GM18870 (cell line): ENCODE measurements around the gene ABHD12B.

Source experiments
- ATAC-seq: cut with Tn5 transposase; IDR thresholded peaks from one replicate; pipeline ENCODE4 v1.9.1; 2021; ENCODE audit warnings: moderate library complexity; ENCODE audit not compliant: unreplicated experiment

The ABHD12B gene

GRCh38 chr14:50837850-50838470 lies 33.9 kb upstream of the ABHD12B start:
- no peak for ATAC-seq

DNA sequence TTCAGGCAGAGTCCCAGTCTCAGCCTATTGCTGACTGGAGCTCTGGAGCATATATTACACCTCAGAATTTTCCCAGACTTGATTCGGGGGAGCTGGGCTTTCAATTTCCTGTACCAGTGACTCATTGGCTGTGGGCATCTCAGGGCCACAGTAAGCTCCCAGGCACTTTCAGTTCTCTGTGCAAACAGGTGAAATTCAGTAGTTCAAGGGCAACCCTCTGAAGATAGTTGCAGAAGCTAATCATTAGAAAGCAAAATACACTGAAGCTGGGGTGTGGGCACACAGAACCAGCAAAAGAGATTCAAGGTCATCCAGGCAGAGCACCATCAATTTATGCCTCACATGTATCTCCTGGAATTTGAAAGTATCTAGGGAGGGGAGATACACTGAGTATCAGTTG lies 32.8 kb upstream of the ABHD12B start:
- ATAC-seq, result peak; percentile 59

- ATAC-seq, result no peak
Measured at GRCh38 chr14:50839691-50840090, 32.2 kb upstream of the ABHD12B start.

DNA sequence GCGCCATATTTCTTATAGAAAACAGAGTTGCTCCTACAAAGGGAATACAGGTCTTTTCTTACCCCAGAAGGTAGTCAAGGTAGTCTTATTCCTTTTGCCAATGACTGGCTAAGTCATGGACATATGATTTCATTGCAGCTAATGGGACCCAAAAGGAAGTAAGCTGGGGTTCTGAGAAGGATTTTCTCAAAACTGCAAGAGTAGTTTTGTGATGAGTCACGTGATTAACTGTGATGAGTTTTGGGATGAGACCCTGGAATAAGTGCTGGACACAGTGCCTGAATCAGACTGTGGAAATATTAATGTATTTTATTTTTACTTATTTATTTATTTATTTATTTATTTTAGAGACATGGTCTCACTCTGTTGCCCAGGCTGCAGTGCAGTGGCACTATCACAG lies 27.5 kb upstream of the ABHD12B start:
- ATAC-seq, result no peak

GRCh38 chr14:50845166-50845565 lies 26.7 kb upstream of the ABHD12B start:
- no peak for ATAC-seq

DNA sequence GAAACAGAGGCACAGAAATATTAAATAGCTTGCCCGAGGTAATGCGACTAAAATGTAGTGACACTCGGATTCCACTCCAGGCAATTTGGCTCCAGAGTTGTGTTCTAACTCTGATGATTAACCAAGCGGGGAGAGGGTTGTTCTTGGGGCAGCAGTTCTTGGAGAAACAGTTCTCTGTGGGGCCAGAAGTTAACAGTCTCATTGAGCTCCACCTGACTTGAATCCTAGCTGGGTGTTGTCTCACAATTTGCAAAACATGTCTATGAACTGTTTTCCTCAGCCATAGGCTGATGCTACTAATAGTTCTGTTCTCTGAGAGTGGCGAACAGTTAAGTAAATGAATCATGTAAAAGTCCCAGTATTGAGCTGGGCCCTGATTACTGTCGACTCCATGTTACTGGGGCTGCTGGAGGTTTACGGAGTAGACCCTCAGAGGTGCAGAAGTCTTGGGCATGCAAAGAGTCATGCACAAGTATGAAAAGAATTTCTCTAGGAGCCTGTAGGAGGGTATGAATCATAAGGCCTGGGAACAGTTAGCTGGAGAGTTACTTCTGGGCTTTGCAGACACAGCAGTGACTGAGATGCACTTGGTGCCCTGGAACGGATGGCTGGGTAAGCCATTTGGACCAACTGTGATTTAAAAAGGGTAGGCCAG lies 25.5 kb upstream of the ABHD12B start:
- ATAC-seq, result no peak

GRCh38 chr14:50853891-50854290 lies 18.0 kb upstream of the ABHD12B start:
- ATAC-seq, result no peak

DNA sequence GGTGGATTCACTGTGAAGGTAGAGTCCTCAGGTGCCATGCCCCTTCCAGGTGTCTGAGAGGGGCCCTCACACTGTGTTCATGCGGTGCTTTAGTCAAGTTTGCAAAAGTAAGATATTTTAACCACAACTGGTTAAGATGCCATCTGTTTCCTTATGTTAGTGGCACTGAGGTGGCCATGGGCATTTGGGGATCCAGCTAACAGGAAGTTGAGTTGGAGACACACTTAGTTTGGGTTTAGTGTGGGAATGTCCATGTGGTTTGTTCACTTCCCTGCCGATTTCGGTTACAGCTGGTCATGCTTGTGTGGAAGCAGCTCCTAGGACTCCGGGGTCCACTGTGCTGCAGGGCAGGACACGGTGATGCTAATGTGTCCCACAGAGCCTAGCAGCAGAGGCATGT lies 17.3 kb upstream of the ABHD12B start:
- no peak for ATAC-seq

DNA sequence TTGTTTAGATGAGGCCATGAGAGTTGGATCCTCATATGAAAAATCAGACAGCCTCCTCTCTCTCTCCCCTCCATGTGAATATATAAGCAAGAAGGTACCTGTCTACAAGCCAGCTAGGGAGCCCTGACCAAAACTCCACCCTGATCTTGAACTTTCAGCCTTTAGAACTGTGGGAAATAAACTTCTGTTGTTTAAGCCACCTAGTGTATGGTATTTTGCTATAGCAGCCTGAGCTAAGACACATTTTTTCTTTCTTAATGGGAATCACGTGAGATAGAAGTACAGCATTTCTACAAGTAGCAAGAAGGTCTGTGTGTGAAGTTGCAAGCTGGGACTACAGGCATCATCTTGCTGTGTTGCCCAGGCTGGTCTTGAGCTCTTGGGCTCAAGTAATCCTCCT lies 16.3 kb upstream of the ABHD12B start:
- ATAC-seq, result no peak

DNA sequence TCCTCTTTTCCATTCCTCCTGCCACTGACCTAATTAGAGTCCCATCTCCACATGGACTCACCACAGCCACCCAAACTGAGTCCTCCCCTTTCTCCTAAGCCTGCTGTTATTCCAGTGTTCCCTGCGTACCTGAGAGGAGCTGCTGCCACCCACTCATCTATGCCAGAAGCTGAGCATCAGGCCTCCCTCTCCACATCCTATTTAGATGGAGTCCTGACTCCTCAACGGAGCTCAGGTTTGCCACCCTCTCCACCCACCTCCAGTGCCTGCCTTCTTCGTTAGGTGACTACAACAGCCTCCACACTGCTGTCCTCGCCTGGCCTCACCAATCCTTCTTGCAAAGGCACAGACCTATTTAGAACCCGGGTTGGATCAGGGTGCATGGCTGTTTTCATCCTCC lies 15.2 kb upstream of the ABHD12B start:
- ATAC-seq, result no peak

DNA sequence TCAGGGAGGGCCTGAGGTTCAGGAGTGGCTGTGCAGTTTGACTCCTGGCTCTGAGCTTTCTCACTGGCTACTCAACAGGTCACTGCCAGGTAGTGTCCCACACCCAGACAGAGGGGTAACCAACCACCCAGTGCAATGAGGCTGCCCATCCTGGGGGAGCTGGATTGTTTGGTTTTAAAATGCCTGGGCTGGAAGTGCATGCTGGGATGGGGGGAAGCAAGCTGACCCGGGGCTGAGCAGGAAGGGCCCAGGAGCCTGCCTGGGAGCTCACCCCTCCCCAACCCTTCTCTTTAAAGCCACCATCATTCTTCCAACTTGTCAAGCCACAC lies 12.6 kb upstream of the ABHD12B start:
- ATAC-seq, result no peak

DNA sequence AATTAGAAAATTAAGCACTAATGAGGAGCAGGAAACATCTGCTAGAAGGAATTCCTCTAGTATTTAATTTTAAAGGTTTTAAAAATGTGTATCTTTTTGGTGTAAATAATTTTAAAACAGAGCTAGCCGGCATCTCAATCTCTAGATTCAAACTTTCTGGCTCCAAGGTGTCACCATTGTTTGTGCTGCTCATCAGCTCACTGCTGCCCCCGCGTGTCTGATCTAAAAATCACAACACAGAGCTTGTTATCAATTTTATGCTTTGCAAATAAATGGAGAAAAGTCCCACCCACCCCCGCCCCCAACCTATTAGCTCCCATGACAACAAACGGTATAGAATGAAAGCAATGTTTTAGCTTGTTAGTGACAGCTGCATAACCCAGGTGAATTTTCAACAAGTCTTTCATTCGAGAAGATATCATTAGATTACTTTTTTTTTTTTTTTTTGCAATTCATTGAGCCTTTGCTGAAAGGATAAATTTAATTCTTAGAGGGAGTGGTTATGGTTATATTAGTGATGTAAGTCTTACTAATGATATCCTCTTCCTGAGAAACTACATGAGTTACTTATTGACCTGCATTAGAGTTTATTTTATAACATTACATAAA lies 11.3 kb upstream of the ABHD12B start:
- no peak for ATAC-seq

- ATAC-seq, result no peak
Measured at GRCh38 chr14:50862036-50862570, 9.8 kb upstream of the ABHD12B start.

- ATAC-seq, result no peak
Measured at GRCh38 chr14:50864237-50864636, 7.6 kb upstream of the ABHD12B start.

DNA sequence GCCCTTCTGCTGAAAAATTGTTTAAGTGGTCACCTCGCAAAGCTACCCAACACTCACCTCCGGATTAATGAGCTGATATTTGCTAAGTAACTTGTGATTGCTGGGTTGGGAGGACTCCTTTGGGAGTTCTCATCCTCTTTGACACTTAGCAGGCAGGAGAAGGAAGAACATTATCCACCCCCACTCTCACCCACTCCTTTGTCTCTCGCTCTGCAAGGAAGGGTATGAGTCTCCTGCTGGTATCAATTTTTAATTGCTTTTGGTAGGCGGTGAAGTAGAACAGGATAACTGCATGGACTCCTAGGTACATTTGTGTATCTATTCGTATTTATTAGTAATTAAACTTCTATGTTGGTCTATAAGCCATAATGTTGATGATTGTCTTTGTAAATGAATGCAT lies 6.9 kb upstream of the ABHD12B start:
- no peak for ATAC-seq

GRCh38 chr14:50865391-50866076 lies 6.3 kb upstream of the ABHD12B start:
- no peak for ATAC-seq

- no peak for ATAC-seq
Measured at GRCh38 chr14:50871228-50871627, 625 bp upstream of the ABHD12B start.

DNA sequence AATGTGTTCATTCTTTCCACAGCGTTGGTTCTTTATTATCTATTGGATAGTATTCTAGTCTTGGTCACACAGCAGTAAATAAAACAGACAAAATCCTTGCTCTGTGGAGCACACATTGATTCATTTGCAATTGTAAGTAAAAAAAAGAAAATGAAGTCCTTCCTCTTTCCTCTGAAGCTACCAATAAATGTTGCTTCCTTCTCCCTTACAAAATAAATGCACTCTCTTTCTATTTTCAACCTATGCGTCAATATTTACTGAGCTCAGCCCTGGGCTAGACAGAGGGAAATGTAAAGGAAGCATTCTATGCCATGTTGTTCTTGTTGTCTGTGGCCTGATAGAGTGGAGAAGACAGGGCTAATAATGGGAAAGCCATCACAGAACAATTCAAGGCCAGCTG lies 2.9 kb downstream of the ABHD12B start:
- no peak for ATAC-seq

DNA sequence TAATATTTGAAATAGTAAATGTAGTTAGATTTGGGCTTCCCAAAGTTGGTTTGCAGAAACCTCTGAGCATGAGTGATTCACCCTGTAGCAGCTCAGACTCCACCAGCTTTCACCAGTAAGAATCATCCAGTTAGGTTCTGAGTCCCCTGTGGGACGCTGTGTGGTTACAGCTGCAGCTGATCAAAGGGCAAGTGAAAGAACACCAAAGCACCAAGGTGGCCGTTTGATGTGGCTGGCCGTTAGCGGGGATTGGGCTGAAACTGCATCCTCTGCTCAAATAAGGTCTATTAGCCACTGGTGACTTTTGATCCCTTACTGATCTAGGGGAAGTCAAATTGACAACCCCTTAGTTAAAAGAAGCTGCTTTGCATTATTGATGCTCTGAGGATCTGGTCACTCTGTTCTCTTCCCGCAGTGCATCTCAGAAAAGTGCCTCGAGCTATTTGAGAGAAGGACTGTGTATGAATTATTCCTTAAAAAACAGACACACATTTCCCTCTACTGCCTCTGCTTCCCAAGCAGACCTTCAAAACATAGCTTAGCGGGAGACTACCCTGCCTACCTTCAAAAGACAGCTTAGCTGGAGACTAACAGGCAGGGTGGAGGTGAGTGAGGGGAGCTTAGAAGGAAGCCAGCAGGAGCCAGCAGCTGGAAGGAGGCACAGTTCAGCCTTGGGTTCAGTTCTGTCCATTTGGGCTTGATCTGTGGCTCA lies 3.7 kb downstream of the ABHD12B start:
- peak; percentile 91 for ATAC-seq

DNA sequence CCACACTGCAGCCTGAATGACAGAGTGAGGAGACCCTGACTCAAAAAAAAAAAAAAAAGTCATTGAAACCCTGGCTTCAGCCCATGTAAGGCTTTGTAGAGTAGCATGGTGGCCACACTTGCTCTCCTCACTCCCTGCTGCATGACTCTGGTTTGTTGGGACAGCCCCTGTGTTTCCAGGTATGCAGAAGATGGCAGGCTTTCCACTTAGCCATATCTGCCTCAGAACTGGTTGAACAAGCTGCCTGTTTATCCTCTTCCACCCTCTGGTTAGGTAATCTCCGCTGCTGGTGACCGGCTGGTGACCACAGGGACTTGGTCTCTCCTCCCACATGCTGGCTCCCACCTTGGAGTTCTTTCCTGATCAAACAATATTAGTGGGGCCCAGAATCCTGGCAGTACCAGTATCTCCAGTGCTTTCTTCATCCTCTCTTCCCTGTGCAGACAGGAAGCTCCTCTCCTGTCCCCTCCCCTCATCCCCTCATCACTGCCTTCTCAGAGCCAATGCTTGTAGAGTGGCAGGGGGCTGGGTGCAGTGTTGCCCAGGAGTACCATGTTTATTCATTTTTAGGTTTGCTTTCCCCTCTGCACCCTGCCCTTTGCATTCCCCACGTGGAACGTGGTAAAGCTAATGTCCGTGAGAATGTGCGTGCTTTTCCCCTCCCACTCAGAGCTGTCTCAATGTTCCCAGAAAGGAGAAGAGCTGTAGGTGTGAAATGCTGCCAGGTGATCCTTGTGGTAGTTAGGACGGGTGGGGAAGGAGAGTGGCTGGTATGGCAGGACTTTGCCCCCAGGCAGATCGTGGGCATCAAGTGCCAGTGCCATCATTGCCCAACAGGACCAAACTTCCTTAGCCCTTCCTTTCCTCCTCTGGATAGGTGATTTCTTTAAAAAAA lies 11.3 kb downstream of the ABHD12B start:
- no peak for ATAC-seq
